Dermis blood vessel endothelial cell (primary cell): ENCODE measurements around the gene LACTB. TPM values are rescaled to one million over a fixed set of nuclear protein-coding genes. Genes with fewer than 3 reads are reported as not detected.

Experiments
- DNase-seq: peaks from one replicate; pipeline ENCODE4 v3.0.0; 2010
- total RNA-seq: library from RNA; depleted of rRNA; stranded (reverse); fragments of >200 nt; gene quantifications from 2 replicates; pipeline ENCODE4 v1.2.3, GENCODE V29; 2014

LACTB gene
- total RNA-seq, 1 donor from 2014 or later, result 45.1 TPM

GRCh38 chr15:63181648-63182047 is 60.0 kb downstream of the LACTB start:
- DNase-seq, result no peak

GRCh38 chr15:63185206-63185605 is 63.5 kb downstream of the LACTB start:
- DNase-seq, result no peak

- no peak for DNase-seq
Measured at GRCh38 chr15:63186065-63186464, 64.4 kb downstream of the LACTB start.

- no peak for DNase-seq
Measured at GRCh38 chr15:63187589-63188226, 66.0 kb downstream of the LACTB start.

GRCh38 chr15:63188247-63188925 is 66.7 kb downstream of the LACTB start:
- DNase-seq, result no peak

- peak; percentile 96 for DNase-seq
Measured at GRCh38 chr15:63188926-63189871, 67.5 kb downstream of the LACTB start, which contains the start of gene RAB8B. TSS of gene RAB8B (plus strand) at chr15:63189606. CDS start at chr15:63189625, 19 bp downstream.

GRCh38 chr15:63189941-63190768 is 68.5 kb downstream of the LACTB start:
- DNase-seq, result peak; percentile 44

- DNase-seq, result peak; percentile 39
Measured at GRCh38 chr15:63190769-63191649, 69.3 kb downstream of the LACTB start.

Other genes with a start within 250 kb of the LACTB start
- 309 and 334 TPM in 2 replicates for gene TPM1, start 79.1 kb upstream of the LACTB start, total RNA-seq
- 285 and 407 TPM in 2 replicates for gene RPS27L, start 35.6 kb downstream of the LACTB start, total RNA-seq
- 81.5 and 95.7 TPM in 2 replicates for gene RAB8B, start 67.7 kb downstream of the LACTB start, total RNA-seq
- gene APH1B, start 155.7 kb downstream of the LACTB start, total RNA-seq, result 24.2 and 28.2 TPM in 2 replicates